SK-N-SH (cell line): ENCODE measurements around the gene ENOX1.

Experiments used
- SMC3 ChIP-seq: IDR thresholded peaks from 2 replicates; pipeline ENCODE4 v1.6.1; 2012; ENCODE audit warnings: low read depth, low read length, improper control_type of control experiment
- YY1 ChIP-seq: IDR thresholded peaks from 2 replicates; pipeline ENCODE4 v1.4.0; 2012; ENCODE audit warnings: low read depth, mild to moderate bottlenecking
- TF ChIP-seq, protein P1 (sequence below): fragments of 200-600 bp; sonication (generic); IDR thresholded peaks from 2 replicates; pipeline ENCODE4 v1.6.1; 2017; ENCODE audit warnings: antibody characterized with exemption, mild to moderate bottlenecking, moderate library complexity

DNA sequence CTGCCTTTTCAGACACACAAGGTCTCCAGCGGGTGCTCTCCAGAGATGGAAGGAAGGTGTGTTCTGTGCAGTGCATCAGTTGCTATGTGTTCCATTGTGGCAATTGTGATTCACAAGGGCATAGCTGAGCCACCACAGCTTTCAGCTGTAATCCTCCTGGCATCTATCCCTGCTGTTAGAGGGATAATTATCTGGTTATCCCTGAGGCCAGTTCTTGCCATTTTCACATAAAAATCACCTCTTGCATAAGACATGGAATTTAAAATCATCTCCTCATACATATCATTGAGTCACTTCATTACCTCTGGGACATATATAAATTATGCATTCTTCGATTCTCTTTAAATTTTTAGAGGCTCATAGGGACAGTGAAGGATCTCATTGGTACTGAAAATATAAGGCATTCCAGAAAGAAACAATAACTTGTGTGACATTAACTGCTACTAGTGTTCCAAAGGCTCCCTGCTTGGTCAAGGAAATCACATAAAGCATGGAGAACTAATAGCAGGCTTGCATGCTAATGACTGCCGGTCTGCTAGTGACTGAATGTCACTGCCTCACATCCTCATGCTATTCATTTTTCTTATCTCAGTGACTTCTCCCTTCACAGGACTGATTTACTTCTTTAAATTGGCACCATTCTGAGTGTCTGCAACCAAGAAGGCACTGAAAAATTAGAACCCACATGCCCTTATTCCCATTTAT, 214.0 kb downstream of the ENOX1 start:
- TF ChIP-seq, protein P1, sequence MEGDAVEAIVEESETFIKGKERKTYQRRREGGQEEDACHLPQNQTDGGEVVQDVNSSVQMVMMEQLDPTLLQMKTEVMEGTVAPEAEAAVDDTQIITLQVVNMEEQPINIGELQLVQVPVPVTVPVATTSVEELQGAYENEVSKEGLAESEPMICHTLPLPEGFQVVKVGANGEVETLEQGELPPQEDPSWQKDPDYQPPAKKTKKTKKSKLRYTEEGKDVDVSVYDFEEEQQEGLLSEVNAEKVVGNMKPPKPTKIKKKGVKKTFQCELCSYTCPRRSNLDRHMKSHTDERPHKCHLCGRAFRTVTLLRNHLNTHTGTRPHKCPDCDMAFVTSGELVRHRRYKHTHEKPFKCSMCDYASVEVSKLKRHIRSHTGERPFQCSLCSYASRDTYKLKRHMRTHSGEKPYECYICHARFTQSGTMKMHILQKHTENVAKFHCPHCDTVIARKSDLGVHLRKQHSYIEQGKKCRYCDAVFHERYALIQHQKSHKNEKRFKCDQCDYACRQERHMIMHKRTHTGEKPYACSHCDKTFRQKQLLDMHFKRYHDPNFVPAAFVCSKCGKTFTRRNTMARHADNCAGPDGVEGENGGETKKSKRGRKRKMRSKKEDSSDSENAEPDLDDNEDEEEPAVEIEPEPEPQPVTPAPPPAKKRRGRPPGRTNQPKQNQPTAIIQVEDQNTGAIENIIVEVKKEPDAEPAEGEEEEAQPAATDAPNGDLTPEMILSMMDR = no peak
- TF ChIP-seq SMC3 (no peak), YY1 (no peak)
